COLO829 (cell line): ENCODE measurements around the gene AOPEP.

ENCODE experiments used
- DNase-seq: peaks from one replicate; pipeline ENCODE4 v3.0.0; 2012; ENCODE audit warnings: low spot score

AOPEP gene

DNA sequence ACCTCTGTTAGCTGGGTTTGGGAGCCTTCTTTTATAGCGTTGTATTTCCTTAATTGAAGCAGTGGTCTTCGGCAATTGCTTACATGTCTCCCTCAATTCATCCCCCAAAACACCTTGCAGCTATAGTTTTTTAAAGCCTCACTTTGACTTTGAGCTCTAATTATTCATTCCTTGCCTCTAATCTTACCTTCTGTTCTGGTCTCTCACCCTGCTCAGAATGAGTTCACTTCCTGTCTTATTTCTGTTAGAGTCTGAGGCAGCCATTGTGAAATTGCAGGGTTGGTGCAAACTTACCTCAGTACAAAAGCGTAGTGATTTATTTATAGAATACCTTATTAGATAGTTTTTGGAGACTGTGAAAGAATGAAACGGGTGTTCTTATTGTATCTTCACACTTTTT lies 35.0 kb downstream of the AOPEP start:
- no peak for DNase-seq

- no peak for DNase-seq
Observed at GRCh38 chr9:94767331-94768072, 41.0 kb downstream of the AOPEP start.

GRCh38 chr9:94768766-94769165 lies 42.3 kb downstream of the AOPEP start:
- no peak for DNase-seq

DNA sequence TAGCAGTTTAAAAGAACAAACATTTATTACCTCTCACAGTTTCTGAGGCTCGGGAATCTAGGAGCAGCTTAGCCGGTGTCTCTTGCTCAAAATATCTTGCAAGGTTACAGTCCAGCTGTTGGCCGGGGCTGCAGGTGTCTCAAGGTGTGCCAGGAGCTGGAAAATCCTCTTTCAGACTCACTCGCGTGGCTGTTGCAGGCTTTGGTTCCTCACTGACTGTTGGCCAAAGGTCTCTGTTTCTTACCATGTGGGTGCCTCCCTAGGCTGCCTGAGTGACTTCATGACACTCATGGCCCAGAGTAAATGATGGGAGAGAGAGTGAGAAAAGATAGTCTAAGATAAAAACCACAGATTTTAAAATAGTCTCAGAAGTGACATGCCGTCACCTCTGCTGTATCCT lies 43.8 kb downstream of the AOPEP start:
- DNase-seq = no peak

DNA sequence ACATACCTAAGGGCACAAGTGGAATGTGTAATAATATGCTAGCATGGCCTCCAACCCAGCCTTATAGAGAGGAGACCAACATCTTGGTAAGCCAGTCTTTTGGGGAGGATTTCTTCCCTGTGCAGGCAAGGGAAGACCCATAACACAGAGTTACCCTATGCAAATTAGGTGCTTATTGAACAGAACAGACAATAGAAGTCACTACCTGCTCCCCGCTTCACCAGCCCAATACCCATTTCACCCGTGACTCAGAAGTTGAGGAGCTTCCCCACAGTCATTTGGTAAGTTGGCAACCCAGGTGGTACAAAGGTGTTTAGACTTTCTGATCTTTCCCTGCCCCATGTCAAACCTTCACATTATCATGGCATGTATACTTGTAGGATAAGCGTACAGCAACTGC lies 44.6 kb downstream of the AOPEP start:
- DNase-seq = no peak

DNA sequence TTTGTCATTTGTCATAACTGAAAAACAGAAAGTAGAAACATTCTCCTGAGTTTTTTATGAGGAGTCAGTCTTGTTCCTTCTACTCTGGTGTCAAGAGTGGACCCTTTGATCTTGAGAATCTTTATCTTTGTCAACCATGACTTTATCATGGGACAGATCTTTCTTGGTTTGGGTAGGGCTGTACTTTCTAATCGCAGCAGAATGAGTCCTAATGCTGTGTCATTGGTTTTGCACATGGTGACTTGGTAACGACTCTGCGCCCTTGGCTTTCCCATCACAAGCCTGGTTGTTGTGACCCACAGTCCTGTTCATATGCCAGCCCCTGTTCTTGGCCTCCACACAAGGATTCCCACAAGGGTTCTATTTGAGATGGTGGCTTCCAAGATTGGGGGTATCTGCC lies 45.6 kb downstream of the AOPEP start:
- no peak for DNase-seq

GRCh38 chr9:94772639-94773303 lies 46.3 kb downstream of the AOPEP start:
- no peak for DNase-seq

GRCh38 chr9:94773655-94774054 lies 47.2 kb downstream of the AOPEP start:
- DNase-seq = no peak

DNA sequence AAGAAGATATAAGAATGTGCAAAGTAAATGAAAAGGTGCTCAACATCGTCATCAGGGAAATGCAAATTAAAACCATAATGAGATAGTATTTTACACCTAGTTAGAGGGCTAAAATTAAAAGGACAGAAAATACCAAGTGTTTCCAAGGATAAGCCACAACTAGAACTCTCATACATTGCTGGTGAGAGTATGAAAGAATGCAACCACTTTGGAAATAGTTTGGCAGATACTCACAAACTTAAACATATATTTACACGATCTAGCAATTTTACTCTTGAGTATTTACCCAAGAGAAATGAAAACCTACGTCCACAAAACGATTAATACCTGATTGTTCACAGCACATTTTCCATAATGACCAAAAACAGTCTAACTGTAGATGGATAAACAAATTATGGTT lies 51.5 kb downstream of the AOPEP start:
- DNase-seq = no peak

- DNase-seq = no peak
Observed at GRCh38 chr9:94779031-94779430, 52.5 kb downstream of the AOPEP start.

DNA sequence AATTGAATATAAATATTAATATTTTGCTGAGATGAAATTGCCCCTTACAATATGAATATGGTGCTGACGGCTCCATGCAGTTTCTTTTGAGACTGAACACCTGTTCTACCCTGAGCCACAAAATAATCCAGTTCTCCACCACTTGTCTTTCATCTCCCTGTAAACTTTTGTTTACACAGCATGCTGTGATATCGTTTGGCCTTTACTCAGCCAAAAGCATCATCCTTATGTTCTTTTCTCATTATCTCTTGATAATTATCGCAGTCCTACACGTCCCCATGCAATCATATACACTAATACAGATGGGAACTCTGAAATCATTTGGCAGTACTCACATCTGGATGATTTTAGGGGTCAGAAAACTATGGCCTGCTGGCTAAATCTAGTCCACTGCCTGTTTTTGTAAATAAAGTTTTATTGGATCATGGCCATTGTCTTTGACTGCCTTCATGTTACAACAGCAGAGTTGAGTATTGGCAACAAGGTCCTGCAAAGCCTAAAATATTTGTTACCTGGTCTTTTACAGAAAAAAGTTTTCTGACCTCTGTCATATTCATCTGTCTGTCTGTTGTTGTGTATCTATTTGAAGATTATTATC lies 53.3 kb downstream of the AOPEP start:
- DNase-seq = no peak

GRCh38 chr9:94780516-94780950 lies 54.0 kb downstream of the AOPEP start:
- no peak for DNase-seq

GRCh38 chr9:94782355-94783101 lies 56.0 kb downstream of the AOPEP start:
- no peak for DNase-seq

- DNase-seq = peak; percentile 87
Observed at GRCh38 chr9:94783102-94783682, 56.7 kb downstream of the AOPEP start.

GRCh38 chr9:94783928-94784327 lies 57.4 kb downstream of the AOPEP start:
- no peak for DNase-seq

- no peak for DNase-seq
Observed at GRCh38 chr9:94785215-94786169, 59.0 kb downstream of the AOPEP start.

GRCh38 chr9:94786586-94786985 lies 60.1 kb downstream of the AOPEP start:
- no peak for DNase-seq

DNA sequence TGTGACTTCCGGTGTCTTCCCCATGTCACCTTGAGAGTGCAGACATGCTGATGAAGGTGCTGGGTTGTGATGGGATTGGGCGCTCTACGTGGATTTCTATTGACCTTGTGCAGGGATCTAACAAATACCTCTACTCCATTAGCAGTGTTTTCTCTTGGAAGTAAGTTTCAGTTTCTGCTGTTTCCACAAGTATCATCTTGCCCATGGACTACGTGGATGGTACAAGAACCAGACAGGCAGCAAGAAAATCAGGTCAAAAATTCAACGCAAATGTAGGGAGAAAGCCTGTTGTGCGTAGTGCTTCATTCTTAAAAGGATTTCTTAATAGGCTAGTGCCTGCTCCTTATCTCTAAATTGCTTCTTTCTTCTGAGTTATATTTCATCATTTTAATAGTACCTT lies 60.8 kb downstream of the AOPEP start:
- DNase-seq = no peak

- DNase-seq = no peak
Observed at GRCh38 chr9:94788570-94789105, 62.1 kb downstream of the AOPEP start.

DNA sequence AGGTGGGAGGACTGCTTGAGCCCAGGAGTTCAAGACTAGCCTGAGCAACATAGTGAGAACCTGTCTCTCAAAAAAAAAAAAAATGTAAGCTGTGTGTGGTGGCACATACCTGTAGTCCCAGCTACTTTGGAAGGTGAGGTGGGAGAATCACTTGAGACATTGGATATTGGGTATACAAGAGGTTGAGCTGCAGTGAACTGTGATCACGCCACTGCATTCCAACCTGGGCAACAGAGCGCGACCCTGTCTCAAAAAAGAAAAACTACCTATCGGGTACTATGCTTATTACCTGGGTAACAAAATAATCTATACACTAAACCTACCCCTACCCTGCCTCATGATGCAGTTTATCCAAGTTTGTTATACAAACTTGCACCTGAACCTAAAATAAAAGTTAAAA lies 64.9 kb downstream of the AOPEP start:
- no peak for DNase-seq

GRCh38 chr9:94792511-94792910 lies 66.0 kb downstream of the AOPEP start:
- no peak for DNase-seq
